ENCODE data around the gene RGS6. TPM values are rescaled to one million over a fixed set of nuclear protein-coding genes. Genes with fewer than 3 reads are reported as not detected.
A peak's percentile ranks its signal among the peaks of the same experiment; 100 is the strongest.
"Not testable (repeated sequence)": the region's sequence is repeated elsewhere in the genome, so short reads cannot be mapped to it uniquely, and the experiment has no call there.

Gene RGS6
- polyA plus RNA-seq, 3 donors: not detected

DNA sequence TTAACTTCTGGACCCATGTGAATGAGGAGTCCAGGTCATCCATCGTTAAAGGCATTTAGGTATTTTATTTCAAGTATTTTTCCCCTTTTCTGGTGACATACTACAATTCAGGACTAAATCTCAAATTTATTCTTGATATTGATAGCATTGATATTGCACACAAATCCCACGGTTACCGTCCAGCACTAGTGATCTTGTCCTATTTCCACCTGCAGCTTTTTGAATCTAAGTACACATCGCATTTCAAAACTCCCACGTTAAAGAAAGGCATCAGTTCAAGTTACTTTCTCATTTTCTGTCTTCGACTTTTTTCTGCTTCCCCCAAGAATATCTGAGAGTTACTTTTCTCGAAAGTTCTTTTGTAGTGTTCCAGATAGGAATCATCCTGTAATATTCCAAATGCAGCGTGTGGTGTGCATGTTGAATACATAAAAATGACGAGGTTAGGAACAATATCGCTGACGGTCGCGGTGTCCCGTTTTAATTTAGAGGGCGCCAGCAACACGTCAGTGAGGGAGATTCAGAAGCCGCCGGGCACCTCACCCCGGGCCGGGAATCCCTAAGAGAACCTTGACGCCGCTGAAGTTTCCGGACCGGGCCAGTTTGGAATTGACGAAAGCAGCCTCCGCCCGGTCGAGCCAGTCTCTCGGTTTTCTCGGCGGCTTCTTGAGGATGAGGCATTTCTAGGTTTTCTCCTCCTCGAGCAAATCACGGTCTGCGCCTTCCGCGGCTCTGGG is 569 bp upstream of the RGS6 start:
- Histone ChIP-seq H4K20me1 (ENCODE audit: insufficient read depth, low read length) (no peaks in the 10 kb centered on the region), H3K4me3 (replicated peaks in 1 of 3; ENCODE audit: low read depth in 2 of 3, low read length in 3 of 3) (no peak overlapping the region), H3K36me3 (replicated peaks in 1 of 2; ENCODE audit: control insufficient read depth in 1 of 2, insufficient read depth in 2 of 2, low read length in 2 of 2) (no peaks in the 10 kb centered on the region), H3K4me2 (replicated peaks; ENCODE audit: extremely low read depth, low read length, poor library complexity, severe bottlenecking) (peak overlapping the region; percentile 29), H2AFZ (ENCODE audit: insufficient read depth, low read depth, low read length, poor library complexity, severe bottlenecking) (no peak overlapping the region), H3K9ac (ENCODE audit: insufficient read depth, low read length, poor library complexity, severe bottlenecking) (no peak overlapping the region), H3K79me2 (ENCODE audit: insufficient read depth, low read length) (no peaks in the 10 kb centered on the region), H3K27me3 (ENCODE audit: control insufficient read depth in 2 of 2, insufficient read depth in 2 of 2, low read length in 2 of 2) (peaks cover 47 to 64% of the 10 kb centered on the region in 2 donors), H3K9me3 (replicated peaks in 1 of 2; ENCODE audit: control insufficient read depth in 1 of 2, insufficient read depth in 1 of 2, low read length in 2 of 2) (peaks cover 0 to 20% of the 10 kb centered on the region in 2 donors), H3K27ac (ENCODE audit: low read depth in 1 of 2, low read length in 2 of 2) (no peak overlapping the region), H3K4me1 (ENCODE audit: control insufficient read depth in 1 of 2, insufficient read depth in 2 of 2, low read length in 2 of 2) (peaks cover 0 to 8% of the 10 kb centered on the region in 2 donors)
- Mint-ChIP-seq H3K4me1 (peaks cover 10% of the 10 kb centered on the region), H3K9me3 (peaks cover 0 to 14% (median 5%) of the 10 kb centered on the region in 7 donors), H3K27me3 (ENCODE audit: low read depth in 3 of 3) (peaks cover 43 to 62% (median 52%) of the 10 kb centered on the region in 3 donors), H3K4me3 (peak overlapping the region in 1 of 2 donors; percentile 67), H3K27ac (no peak overlapping the region), H3K36me3 (peaks cover 0 to 4% of the 10 kb centered on the region in 2 donors)
- WGBS (ENCODE audit: insufficient coverage): 5% methylated on average over 28 of the region's 36 CpGs
- intact Hi-C loops (cut with micrococcal nuclease): no loop called here
- DNase-seq: no peak
- TF ChIP-seq, protein P1, sequence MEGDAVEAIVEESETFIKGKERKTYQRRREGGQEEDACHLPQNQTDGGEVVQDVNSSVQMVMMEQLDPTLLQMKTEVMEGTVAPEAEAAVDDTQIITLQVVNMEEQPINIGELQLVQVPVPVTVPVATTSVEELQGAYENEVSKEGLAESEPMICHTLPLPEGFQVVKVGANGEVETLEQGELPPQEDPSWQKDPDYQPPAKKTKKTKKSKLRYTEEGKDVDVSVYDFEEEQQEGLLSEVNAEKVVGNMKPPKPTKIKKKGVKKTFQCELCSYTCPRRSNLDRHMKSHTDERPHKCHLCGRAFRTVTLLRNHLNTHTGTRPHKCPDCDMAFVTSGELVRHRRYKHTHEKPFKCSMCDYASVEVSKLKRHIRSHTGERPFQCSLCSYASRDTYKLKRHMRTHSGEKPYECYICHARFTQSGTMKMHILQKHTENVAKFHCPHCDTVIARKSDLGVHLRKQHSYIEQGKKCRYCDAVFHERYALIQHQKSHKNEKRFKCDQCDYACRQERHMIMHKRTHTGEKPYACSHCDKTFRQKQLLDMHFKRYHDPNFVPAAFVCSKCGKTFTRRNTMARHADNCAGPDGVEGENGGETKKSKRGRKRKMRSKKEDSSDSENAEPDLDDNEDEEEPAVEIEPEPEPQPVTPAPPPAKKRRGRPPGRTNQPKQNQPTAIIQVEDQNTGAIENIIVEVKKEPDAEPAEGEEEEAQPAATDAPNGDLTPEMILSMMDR (IDR thresholded peaks at IDR 0.05): no peak

DNA sequence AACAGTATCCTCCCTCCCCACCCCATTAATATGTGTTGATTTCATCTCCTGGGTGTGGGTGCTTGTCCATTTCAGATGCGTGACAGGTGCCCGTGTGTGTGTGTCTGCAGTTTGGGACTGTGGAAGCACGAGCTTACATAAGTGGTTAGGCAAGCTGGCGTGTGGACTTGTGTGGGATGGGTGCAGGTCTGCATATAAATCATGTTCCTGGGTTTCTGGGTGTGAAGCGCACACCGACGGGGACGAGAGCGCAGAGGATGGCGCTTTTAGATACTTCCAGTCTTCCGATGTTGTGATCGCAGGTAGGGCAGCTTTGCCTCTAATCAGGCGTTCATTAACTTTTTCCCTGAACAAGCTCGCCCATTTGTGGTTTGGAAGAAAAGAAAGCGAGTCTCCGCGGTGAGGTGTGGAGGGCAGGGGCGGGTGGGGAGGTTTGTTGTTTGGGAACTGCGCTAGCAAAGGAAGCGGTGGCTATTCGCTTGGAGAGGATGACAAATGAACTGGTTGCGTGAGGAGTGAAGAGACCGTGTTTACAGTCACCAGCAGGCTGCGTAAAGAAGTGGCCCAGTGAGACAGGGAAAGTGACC is 865 bp downstream of the RGS6 start:
- no peak for DNase-seq
- H3K4me1 ChIP-seq (ENCODE audit: control insufficient read depth in 1 of 2, insufficient read depth in 2 of 2, low read length in 2 of 2): peaks cover 0 to 8% of the 10 kb centered on the region in 2 donors
- H3K79me2 ChIP-seq (ENCODE audit: insufficient read depth, low read length): no peaks in the 10 kb centered on the region
- peak overlapping the region in 1 of 2 donors; percentile 80 for H3K4me3 Mint-ChIP-seq
- H3K36me3 Mint-ChIP-seq: peaks cover 0 to 4% of the 10 kb centered on the region in 2 donors
- no peak overlapping the region for H3K27ac Mint-ChIP-seq
- peaks cover 3 to 14% (median 5%) of the 10 kb centered on the region in 7 donors for H3K9me3 Mint-ChIP-seq
- H3K4me3 ChIP-seq (replicated peaks in 1 of 3; ENCODE audit: low read depth in 2 of 3, low read length in 3 of 3): no peak overlapping the region
- peaks cover 47 to 62% of the 10 kb centered on the region in 2 donors for H3K27me3 ChIP-seq (ENCODE audit: control insufficient read depth in 2 of 2, insufficient read depth in 2 of 2, low read length in 2 of 2)
- H3K4me1 Mint-ChIP-seq: peaks cover 10% of the 10 kb centered on the region
- no peaks in the 10 kb centered on the region for H4K20me1 ChIP-seq (ENCODE audit: insufficient read depth, low read length)
- no peak overlapping the region for H3K9ac ChIP-seq (ENCODE audit: insufficient read depth, low read length, poor library complexity, severe bottlenecking)
- TF ChIP-seq, protein P1 (IDR thresholded peaks at IDR 0.05): no peak
- H2AFZ ChIP-seq (ENCODE audit: insufficient read depth, low read depth, low read length, poor library complexity, severe bottlenecking): no peak overlapping the region
- peaks cover 0 to 20% of the 10 kb centered on the region in 2 donors for H3K9me3 ChIP-seq (replicated peaks in 1 of 2; ENCODE audit: control insufficient read depth in 1 of 2, insufficient read depth in 1 of 2, low read length in 2 of 2)
- WGBS (ENCODE audit: insufficient coverage): 1% methylated on average over 24 of the region's 24 CpGs
- intact Hi-C loops (cut with micrococcal nuclease): no loop called here
- no peaks in the 10 kb centered on the region for H3K36me3 ChIP-seq (replicated peaks in 1 of 2; ENCODE audit: control insufficient read depth in 1 of 2, insufficient read depth in 2 of 2, low read length in 2 of 2)
- no peak overlapping the region for H3K27ac ChIP-seq (ENCODE audit: low read depth in 1 of 2, low read length in 2 of 2)
- H3K4me2 ChIP-seq (replicated peaks; ENCODE audit: extremely low read depth, low read length, poor library complexity, severe bottlenecking): no peak overlapping the region
- H3K27me3 Mint-ChIP-seq (ENCODE audit: low read depth in 3 of 3): peaks cover 43 to 62% (median 50%) of the 10 kb centered on the region in 3 donors

DNA sequence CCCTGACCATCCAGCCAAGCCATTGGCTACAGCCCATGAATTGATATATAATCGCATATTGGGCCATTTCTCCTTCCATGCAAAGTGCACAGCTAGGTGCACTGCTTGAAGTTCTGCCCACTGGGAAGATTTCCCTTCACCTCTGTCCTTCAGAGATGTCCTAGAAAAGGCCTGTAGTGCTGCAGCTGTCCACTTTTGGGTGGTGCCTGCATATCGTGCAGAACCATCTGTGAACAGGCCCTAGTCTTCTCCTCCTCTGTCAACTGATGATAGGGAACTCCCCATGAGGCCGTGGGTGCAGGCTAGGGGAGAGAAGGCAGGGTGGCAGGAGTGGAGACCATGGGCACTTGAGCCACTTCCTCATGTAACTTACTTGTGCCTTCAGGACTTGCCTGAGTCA is 6.0 kb downstream of the RGS6 start:
- H3K4me3 ChIP-seq (replicated peaks in 1 of 3; ENCODE audit: low read depth in 2 of 3, low read length in 3 of 3); H4K20me1 ChIP-seq (ENCODE audit: insufficient read depth, low read length); H3K79me2 ChIP-seq (ENCODE audit: insufficient read depth, low read length); DNase-seq; H3K27ac ChIP-seq (ENCODE audit: low read depth in 1 of 2, low read length in 2 of 2); H3K36me3 Mint-ChIP-seq; H3K4me3 Mint-ChIP-seq; H3K4me1 Mint-ChIP-seq; H3K36me3 ChIP-seq (replicated peaks in 1 of 2; ENCODE audit: control insufficient read depth in 1 of 2, insufficient read depth in 2 of 2, low read length in 2 of 2); intact Hi-C loops (cut with micrococcal nuclease); H3K27ac Mint-ChIP-seq; H3K4me1 ChIP-seq (ENCODE audit: control insufficient read depth in 1 of 2, insufficient read depth in 2 of 2, low read length in 2 of 2); H2AFZ ChIP-seq (ENCODE audit: insufficient read depth, low read depth, low read length, poor library complexity, severe bottlenecking); H3K9ac ChIP-seq (ENCODE audit: insufficient read depth, low read length, poor library complexity, severe bottlenecking); H3K4me2 ChIP-seq (replicated peaks; ENCODE audit: extremely low read depth, low read length, poor library complexity, severe bottlenecking): not testable (repeated sequence)
- Mint-ChIP-seq H3K27me3 (ENCODE audit: low read depth in 3 of 3) (peaks cover 15 to 22% (median 19%) of the 10 kb centered on the region in 3 donors), H3K9me3 (peaks cover 8 to 18% (median 13%) of the 10 kb centered on the region in 7 donors)
- H3K9me3 ChIP-seq (replicated peaks in 1 of 2; ENCODE audit: control insufficient read depth in 1 of 2, insufficient read depth in 1 of 2, low read length in 2 of 2): peaks cover 12 to 15% of the 10 kb centered on the region in 2 donors
- 100% methylated on average over 1 of the region's 3 CpGs for WGBS (ENCODE audit: insufficient coverage)
- H3K27me3 ChIP-seq (ENCODE audit: control insufficient read depth in 2 of 2, insufficient read depth in 2 of 2, low read length in 2 of 2): peaks cover 23% of the 10 kb centered on the region in 2 donors
